Lung (tissue), 12 donors: ENCODE measurements around the gene PPTC7. TPM values are rescaled to one million over a fixed set of nuclear protein-coding genes. Genes with fewer than 3 reads are reported as not detected.
A peak's percentile ranks its signal among the peaks of the same experiment; 100 is the strongest.

Experiments used
- ATAC-seq: fragments of 200-7000 bp; cut with Tn5 transposase; one replicate; pipeline ENCODE4 v1.9.1; 2020; ENCODE audit warnings: moderate number of reproducible peaks; ENCODE audit not compliant: insufficient read depth, low FRiP score
- DNase-seq, 3 donors: peaks; one replicate each; pipeline ENCODE4 v3.0.0-alpha.2; 2013 to 2017
- H3K27ac ChIP-seq, 2 donors: one replicate each; pipeline ENCODE4 v1.5.1; 2013; ENCODE audit warnings: mild to moderate bottlenecking in 2 of 2, moderate library complexity in 2 of 2, control low read depth in 1 of 2, inconsistent platforms in 1 of 2, low read depth in 1 of 2, low read length in 1 of 2
- H3K27me3 ChIP-seq, 3 donors: one replicate each; pipeline ENCODE4 v1.5.1; 2013; ENCODE audit warnings: low read length in 2 of 3; ENCODE audit not compliant: control insufficient read depth in 3 of 3, insufficient read depth in 3 of 3
- H3K36me3 ChIP-seq, 4 donors: one replicate each; pipeline ENCODE4 v1.5.1; 2013; ENCODE audit warnings: low read length in 4 of 4, mild to moderate bottlenecking in 1 of 4, moderate library complexity in 1 of 4; ENCODE audit not compliant: control insufficient read depth in 4 of 4, insufficient read depth in 4 of 4
- H3K4me1 ChIP-seq, 5 donors: one replicate each; pipeline ENCODE4 v1.5.1; 2013; ENCODE audit warnings: low read length in 5 of 5, mild to moderate bottlenecking in 2 of 5, moderate library complexity in 1 of 5; ENCODE audit not compliant: control insufficient read depth in 5 of 5, insufficient read depth in 5 of 5
- H3K4me3 ChIP-seq: one replicate; pipeline ENCODE4 v1.5.1; 2013; ENCODE audit warnings: mild to moderate bottlenecking, control low read depth, moderate library complexity
- H3K9ac ChIP-seq, 2 donors: one replicate each; pipeline ENCODE4 v1.5.1; 2013; ENCODE audit warnings: low read length in 2 of 2, control low read depth in 1 of 2; ENCODE audit not compliant: insufficient read depth in 1 of 2
- H3K9me3 ChIP-seq, 4 donors: one replicate each; pipeline ENCODE4 v1.5.1; 2013; ENCODE audit warnings: low read length in 3 of 4, mild to moderate bottlenecking in 1 of 4, moderate library complexity in 1 of 4; ENCODE audit not compliant: control insufficient read depth in 4 of 4, insufficient read depth in 3 of 4
- WGBS, 2 donors: extraction: QIAGEN DNeasy Blood & Tissue Kit; methylation state at CpG; one replicate each; pipeline ENCODE4 v1.1.7; 2013; 5-methylcytosine and 5-hydroxymethylcytosine counted together
- polyA plus RNA-seq, 2 donors: library from polyadenylated mRNA; stranded (reverse); fragments of 200-250 nt; gene quantifications; one replicate each; pipeline ENCODE4 v1.2.1, GENCODE V29; 2013
- total RNA-seq, 2 donors: library from RNA; depleted of rRNA in 1 of 2; stranded (reverse); fragments of >200 nt in 1 of 2; gene quantifications; one replicate each; pipeline ENCODE4 v1.2.1, GENCODE V29; 2014 to 2021
- TF ChIP-seq, protein P1 (sequence below): IDR thresholded peaks from 2 replicates; pipeline ENCODE4 v1.5.1; 2012; ENCODE audit warnings: mild to moderate bottlenecking; ENCODE audit errors: control extremely low read depth, extremely low read depth
- donor health status: control.
- donor health status: control.
- donor health status: Bipolar disorder and iron deficiency.
- donor health status: healthy.
- donor health status: DM: yes; HTN: yes; CAD: no.

PPTC7 gene
- total and polyA plus RNA-seq, 4 donors, result 7.1 to 23.4 (median 19.3) TPM

DNA sequence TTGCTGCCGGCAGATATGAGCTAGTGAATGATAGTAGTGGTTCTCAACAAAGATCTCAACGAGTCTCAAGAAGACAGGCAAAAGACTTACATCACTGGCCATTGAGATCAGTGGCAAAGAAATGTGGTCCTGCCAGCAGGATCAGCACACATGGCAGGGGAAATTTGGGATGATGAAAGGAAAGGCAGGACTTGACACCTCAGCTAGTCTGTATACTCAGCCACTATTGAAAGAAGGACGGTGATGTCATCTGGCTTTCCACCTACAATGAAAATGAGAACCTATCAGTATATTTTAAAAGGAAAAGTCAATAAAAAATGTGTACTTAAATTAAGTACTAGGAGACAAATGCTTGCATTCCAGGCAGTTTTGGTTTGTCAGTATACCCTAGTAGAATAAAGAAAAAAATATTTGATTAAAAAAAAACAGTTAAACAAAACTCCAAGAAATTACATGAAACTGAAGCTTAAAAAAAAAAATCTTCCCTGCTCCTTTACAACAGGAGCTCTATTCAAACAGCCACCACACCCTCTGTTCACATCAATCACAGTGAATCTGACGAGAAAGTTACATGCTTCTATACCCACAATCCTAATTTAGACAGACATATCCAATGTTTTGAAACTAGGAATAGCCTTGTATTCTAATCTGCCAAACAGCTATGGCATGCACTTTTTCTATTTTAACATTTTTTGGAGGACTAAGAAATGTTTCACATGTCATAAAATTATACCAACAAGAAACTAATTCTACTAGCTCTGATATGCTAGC is 46.1 kb downstream of the PPTC7 start:
- 77 to 88% methylated on average over 4 of the region's 4 CpGs for WGBS, 2 donors
- peaks cover 17 to 26% (median 20%) of the 10 kb centered on the region in 4 donors for H3K36me3 ChIP-seq
- peaks cover 0 to 3% (median 0%) of the 10 kb centered on the region in 4 donors for H3K9me3 ChIP-seq
- H3K27me3 ChIP-seq, result no peaks in the 10 kb centered on the region
- peaks cover 0 to 16% (median 0%) of the 10 kb centered on the region in 5 donors for H3K4me1 ChIP-seq
- no peak overlapping the region for H3K9ac ChIP-seq
- TF ChIP-seq, protein P1, sequence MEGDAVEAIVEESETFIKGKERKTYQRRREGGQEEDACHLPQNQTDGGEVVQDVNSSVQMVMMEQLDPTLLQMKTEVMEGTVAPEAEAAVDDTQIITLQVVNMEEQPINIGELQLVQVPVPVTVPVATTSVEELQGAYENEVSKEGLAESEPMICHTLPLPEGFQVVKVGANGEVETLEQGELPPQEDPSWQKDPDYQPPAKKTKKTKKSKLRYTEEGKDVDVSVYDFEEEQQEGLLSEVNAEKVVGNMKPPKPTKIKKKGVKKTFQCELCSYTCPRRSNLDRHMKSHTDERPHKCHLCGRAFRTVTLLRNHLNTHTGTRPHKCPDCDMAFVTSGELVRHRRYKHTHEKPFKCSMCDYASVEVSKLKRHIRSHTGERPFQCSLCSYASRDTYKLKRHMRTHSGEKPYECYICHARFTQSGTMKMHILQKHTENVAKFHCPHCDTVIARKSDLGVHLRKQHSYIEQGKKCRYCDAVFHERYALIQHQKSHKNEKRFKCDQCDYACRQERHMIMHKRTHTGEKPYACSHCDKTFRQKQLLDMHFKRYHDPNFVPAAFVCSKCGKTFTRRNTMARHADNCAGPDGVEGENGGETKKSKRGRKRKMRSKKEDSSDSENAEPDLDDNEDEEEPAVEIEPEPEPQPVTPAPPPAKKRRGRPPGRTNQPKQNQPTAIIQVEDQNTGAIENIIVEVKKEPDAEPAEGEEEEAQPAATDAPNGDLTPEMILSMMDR, result no peak
- ATAC-seq (no peak), DNase-seq (no peak)
- peak overlapping the region; percentile 68 to 71 for H3K27ac ChIP-seq
- no peak overlapping the region for H3K4me3 ChIP-seq

DNA sequence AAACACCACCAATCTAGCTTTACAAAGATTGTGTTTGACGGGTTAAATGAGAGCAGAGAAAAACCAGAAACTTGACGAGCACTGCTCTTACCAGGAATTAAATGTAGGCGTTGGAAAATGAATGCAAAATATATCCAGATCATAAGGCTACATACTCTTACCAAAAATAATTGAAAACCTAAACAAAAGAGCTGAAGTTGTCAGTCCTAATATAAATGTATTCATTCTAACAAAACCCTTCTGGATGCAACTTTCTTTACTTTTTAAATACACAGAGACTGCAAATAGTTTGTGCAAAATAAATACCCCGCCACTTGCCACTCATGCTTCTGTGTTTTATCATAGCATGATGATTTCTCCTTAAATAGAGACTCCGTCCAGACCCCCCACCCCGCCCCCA is 48.3 kb downstream of the PPTC7 start:
- no peaks in the 10 kb centered on the region for H3K27me3 ChIP-seq
- WGBS, 2 donors, result 95% methylated on average over 6 of the region's 6 CpGs
- ATAC-seq (no peak), DNase-seq (no peak)
- peak overlapping the region in 1 of 2 donors; percentile 49 for H3K27ac ChIP-seq
- H3K36me3 ChIP-seq, result peaks cover 18 to 26% (median 22%) of the 10 kb centered on the region in 4 donors
- no peak overlapping the region for H3K9ac ChIP-seq
- H3K4me3 ChIP-seq, result no peak overlapping the region
- H3K4me1 ChIP-seq, result peaks cover 0 to 22% (median 0%) of the 10 kb centered on the region in 5 donors
- peaks cover 0 to 3% (median 0%) of the 10 kb centered on the region in 4 donors for H3K9me3 ChIP-seq
- TF ChIP-seq, protein P1, result no peak

DNA sequence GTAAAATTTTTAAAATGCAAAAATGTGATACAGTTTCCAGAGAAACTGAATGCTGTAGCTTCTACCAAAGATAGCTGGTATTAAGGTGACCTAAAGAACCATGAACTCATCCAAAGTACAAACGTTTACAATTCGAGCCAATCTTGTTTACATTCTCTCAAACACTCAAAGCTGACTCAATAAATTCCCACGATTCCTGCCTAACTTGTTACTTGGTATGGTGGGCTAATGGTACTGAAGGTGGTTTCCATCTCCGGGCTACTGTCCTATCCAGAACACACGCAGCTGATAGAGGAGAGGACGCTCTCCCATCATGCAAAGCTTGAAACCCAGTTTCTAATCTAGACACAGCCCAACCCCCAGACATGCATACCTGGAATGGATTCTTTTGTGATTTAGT is 49.5 kb downstream of the PPTC7 start:
- peak overlapping the region in 1 of 2 donors; percentile 29 for H3K27ac ChIP-seq
- H3K9ac ChIP-seq, result no peak overlapping the region
- H3K27me3 ChIP-seq, result no peaks in the 10 kb centered on the region
- peaks cover 16 to 25% (median 19%) of the 10 kb centered on the region in 4 donors for H3K36me3 ChIP-seq
- TF ChIP-seq, protein P1, result no peak
- WGBS, 2 donors, result 58 to 76% methylated on average over 6 of the region's 6 CpGs
- ATAC-seq (no peak), DNase-seq (peak in 1 of 3 donors; percentile 13)
- no peak overlapping the region for H3K4me3 ChIP-seq
- H3K9me3 ChIP-seq, result peaks cover 0 to 3% (median 0%) of the 10 kb centered on the region in 4 donors
- H3K4me1 ChIP-seq, result peaks cover 0 to 18% (median 0%) of the 10 kb centered on the region in 5 donors
